Measurements from ENCODE around the gene PDE2A.
"Not testable (repeated sequence)": the region's sequence is repeated elsewhere in the genome, so short reads cannot be mapped to it uniquely, and the experiment has no call there.

- TF ChIP-seq CTCF (IDR thresholded peaks at IDR 0.05); POLR2A (IDR thresholded peaks at IDR 0.05; ENCODE audit: low read depth): not testable (repeated sequence)
These were observed 101.7 kb downstream of the PDE2A start for GRCh38 chr11:72572540-72572939.

Measured in esophagus muscularis mucosa (tissue), 3 donors.